ENCODE results near the gene HDAC4. TPM values are rescaled to one million over a fixed set of nuclear protein-coding genes. Genes with fewer than 3 reads are reported as not detected.

Gene HDAC4
- total and polyA plus RNA-seq, 2 donors (not counting 1 experiment from before 2014, with no cell fraction given), result 13.5 to 46.0 TPM

DNA sequence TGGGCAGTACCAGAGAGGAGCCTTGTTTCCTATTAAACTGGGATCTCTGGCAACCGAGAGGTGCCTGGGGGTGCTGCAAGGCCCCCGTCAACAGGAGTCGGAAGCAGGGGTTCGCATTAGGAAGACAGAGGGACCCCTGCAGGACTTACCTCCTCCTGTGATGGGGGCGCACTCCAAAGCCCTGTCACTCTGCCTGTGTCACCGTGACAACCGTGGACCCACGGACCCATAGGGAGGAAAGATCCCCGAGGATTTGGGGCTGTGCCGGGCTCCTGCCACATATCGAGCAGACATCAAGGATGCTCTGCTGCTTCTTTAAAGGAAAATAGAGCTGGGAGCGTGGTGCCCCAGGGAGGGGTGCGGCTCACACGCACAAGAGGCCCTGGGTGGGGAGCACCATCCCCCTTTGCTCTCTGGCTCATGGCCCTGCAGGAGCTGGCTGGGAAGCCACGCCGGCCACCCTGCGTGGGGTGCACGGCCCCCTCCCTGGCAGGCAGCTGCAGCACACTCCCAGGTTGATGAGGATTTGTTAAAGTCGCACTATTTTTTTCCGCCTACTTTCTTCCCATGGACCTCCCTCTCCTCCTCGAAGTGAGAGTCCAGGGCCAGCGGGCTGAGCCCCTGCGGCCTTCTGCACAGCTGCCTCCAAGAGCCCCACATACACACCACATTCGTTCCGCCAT, 385.5 kb downstream of the HDAC4 start:
- no peak for ATAC-seq (ENCODE audit: low read depth)
- Mint-ChIP-seq H3K4me3 (no peak overlapping the region), H3K9me3 (ENCODE audit: insufficient read depth) (peaks cover 2% of the 10 kb centered on the region), H3K27me3 (peaks cover 20% of the 10 kb centered on the region), H3K27ac (no peak overlapping the region), H3K4me1 (no peaks in the 10 kb centered on the region)
- intact Hi-C loops (cut with micrococcal nuclease), result no loop called here
- H3K36me3 ChIP-seq (replicated peaks in 1 of 2; ENCODE audit: control extremely low read depth in 1 of 2, control insufficient read depth in 1 of 2, extremely low read depth in 1 of 2, insufficient read depth in 2 of 2, low read length in 1 of 2), result no peaks in the 10 kb centered on the region
- TF ChIP-seq, protein P1, sequence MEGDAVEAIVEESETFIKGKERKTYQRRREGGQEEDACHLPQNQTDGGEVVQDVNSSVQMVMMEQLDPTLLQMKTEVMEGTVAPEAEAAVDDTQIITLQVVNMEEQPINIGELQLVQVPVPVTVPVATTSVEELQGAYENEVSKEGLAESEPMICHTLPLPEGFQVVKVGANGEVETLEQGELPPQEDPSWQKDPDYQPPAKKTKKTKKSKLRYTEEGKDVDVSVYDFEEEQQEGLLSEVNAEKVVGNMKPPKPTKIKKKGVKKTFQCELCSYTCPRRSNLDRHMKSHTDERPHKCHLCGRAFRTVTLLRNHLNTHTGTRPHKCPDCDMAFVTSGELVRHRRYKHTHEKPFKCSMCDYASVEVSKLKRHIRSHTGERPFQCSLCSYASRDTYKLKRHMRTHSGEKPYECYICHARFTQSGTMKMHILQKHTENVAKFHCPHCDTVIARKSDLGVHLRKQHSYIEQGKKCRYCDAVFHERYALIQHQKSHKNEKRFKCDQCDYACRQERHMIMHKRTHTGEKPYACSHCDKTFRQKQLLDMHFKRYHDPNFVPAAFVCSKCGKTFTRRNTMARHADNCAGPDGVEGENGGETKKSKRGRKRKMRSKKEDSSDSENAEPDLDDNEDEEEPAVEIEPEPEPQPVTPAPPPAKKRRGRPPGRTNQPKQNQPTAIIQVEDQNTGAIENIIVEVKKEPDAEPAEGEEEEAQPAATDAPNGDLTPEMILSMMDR (IDR thresholded peaks at IDR 0.05), result no peak
- TF ChIP-seq EZH2 (IDR thresholded peaks at IDR 0.05; ENCODE audit: borderline replicate concordance, insufficient read depth, low read depth, low read length, poor library complexity, severe bottlenecking), result no peak
- H3K9ac ChIP-seq (ENCODE audit: low read length), result no peak overlapping the region
- H3K4me1 ChIP-seq (ENCODE audit: control insufficient read depth in 2 of 2, insufficient read depth in 2 of 2, low read length in 2 of 2), result no peaks in the 10 kb centered on the region
- no peak overlapping the region for H3K4me2 ChIP-seq (replicated peaks; ENCODE audit: low read depth, low read length, poor library complexity, severe bottlenecking)
- H3K79me2 ChIP-seq (ENCODE audit: control insufficient read depth, insufficient read depth, low read length), result no peaks in the 10 kb centered on the region
- H3K9me3 ChIP-seq (ENCODE audit: control extremely low read depth in 1 of 3, control insufficient read depth in 2 of 3, insufficient read depth in 1 of 3, low read length in 2 of 3), result peaks cover 0 to 7% (median 0%) of the 10 kb centered on the region in 3 donors
- H4K20me1 ChIP-seq (ENCODE audit: control insufficient read depth, insufficient read depth, low read length, poor library complexity, severe bottlenecking), result no peaks in the 10 kb centered on the region
- 87% methylated on average over 25 of the region's 25 CpGs for WGBS (ENCODE audit: insufficient coverage)
- no peak for DNase-seq
- ChIA-PET POLR2A (no interaction called here), CTCF (no interaction called here)
- H2AFZ ChIP-seq (ENCODE audit: insufficient read depth, low read depth, low read length, poor library complexity, severe bottlenecking), result no peak overlapping the region
- H3K27ac ChIP-seq (ENCODE audit: low read length in 2 of 2), result no peak overlapping the region
- no peak overlapping the region for H3K4me3 ChIP-seq (ENCODE audit: control extremely low read depth in 1 of 5, extremely low read depth in 1 of 5, insufficient read depth in 1 of 5, low read depth in 2 of 5, low read length in 4 of 5)
- H3K27me3 ChIP-seq (replicated peaks in 1 of 4; ENCODE audit: control extremely low read depth in 1 of 4, control insufficient read depth in 3 of 4, insufficient read depth in 4 of 4, low read length in 3 of 4), result no peaks in the 10 kb centered on the region

DNA sequence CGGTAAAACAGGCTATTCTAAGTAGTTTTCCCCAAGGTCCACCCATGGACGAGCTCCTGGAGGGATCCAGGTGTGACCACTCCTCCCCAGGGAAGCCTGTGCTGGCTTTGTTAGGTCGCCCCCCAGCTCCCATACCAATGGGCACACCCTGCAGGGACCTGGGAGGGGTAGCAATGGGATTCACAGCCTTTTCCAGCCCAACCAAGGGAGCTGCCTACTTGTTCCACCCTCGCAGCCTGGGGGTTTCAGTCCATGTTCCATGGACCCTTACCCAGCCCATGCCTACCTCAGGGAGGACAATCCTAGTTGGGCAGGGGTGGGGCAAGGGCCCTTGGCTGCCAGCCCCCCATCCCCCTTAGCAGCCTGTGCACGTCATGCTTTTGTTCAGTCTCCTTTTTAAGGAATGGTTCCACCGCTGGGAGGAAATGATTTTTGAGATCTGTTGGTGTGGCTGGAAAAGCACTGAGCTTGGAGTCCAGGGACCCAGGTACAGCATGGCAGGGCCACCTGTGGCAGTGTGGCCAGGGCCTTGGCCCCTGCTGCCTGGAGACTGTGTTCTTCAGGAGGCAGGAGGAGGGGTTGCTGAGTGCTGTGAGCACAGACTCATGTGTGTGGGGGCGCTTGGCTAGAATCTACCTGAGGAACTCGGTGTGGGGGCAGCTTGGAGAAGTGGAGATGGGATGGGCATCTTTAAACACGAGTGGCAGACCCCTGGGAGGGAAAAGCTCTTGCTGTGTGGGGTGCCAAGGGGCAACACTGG, 386.2 kb downstream of the HDAC4 start:
- H3K4me2 ChIP-seq (replicated peaks; ENCODE audit: low read depth, low read length, poor library complexity, severe bottlenecking), result no peak overlapping the region
- DNase-seq (no peak), ATAC-seq (ENCODE audit: low read depth) (no peak)
- no peak overlapping the region for H2AFZ ChIP-seq (ENCODE audit: insufficient read depth, low read depth, low read length, poor library complexity, severe bottlenecking)
- TF ChIP-seq, protein P1 (IDR thresholded peaks at IDR 0.05), result no peak
- no peak for TF ChIP-seq EZH2 (IDR thresholded peaks at IDR 0.05; ENCODE audit: borderline replicate concordance, insufficient read depth, low read depth, low read length, poor library complexity, severe bottlenecking)
- H3K4me1 ChIP-seq (ENCODE audit: control insufficient read depth in 2 of 2, insufficient read depth in 2 of 2, low read length in 2 of 2), result no peaks in the 10 kb centered on the region
- no peaks in the 10 kb centered on the region for H3K36me3 ChIP-seq (replicated peaks in 1 of 2; ENCODE audit: control extremely low read depth in 1 of 2, control insufficient read depth in 1 of 2, extremely low read depth in 1 of 2, insufficient read depth in 2 of 2, low read length in 1 of 2)
- H3K27ac ChIP-seq (ENCODE audit: low read length in 2 of 2), result no peak overlapping the region
- intact Hi-C loops (cut with micrococcal nuclease), result no loop called here
- H3K4me3 ChIP-seq (ENCODE audit: control extremely low read depth in 1 of 5, extremely low read depth in 1 of 5, insufficient read depth in 1 of 5, low read depth in 2 of 5, low read length in 4 of 5), result no peak overlapping the region
- ChIA-PET CTCF (no interaction called here), POLR2A (no interaction called here)
- no peak overlapping the region for H3K27ac Mint-ChIP-seq
- peaks cover under 1% of the 10 kb centered on the region for H3K9me3 Mint-ChIP-seq (ENCODE audit: insufficient read depth)
- H3K4me1 Mint-ChIP-seq, result no peaks in the 10 kb centered on the region
- H3K9me3 ChIP-seq (ENCODE audit: control extremely low read depth in 1 of 3, control insufficient read depth in 2 of 3, insufficient read depth in 1 of 3, low read length in 2 of 3), result peaks cover 0 to 7% (median 0%) of the 10 kb centered on the region in 3 donors
- H4K20me1 ChIP-seq (ENCODE audit: control insufficient read depth, insufficient read depth, low read length, poor library complexity, severe bottlenecking), result no peaks in the 10 kb centered on the region
- H3K4me3 Mint-ChIP-seq, result no peak overlapping the region
- no peaks in the 10 kb centered on the region for H3K79me2 ChIP-seq (ENCODE audit: control insufficient read depth, insufficient read depth, low read length)
- peaks cover 15% of the 10 kb centered on the region for H3K27me3 Mint-ChIP-seq
- no peak overlapping the region for H3K9ac ChIP-seq (ENCODE audit: low read length)
- no peaks in the 10 kb centered on the region for H3K27me3 ChIP-seq (replicated peaks in 1 of 4; ENCODE audit: control extremely low read depth in 1 of 4, control insufficient read depth in 3 of 4, insufficient read depth in 4 of 4, low read length in 3 of 4)
- 68% methylated on average over 9 of the region's 9 CpGs for WGBS (ENCODE audit: insufficient coverage)
